ENCODE measurements around the gene IGSF9. TPM values are rescaled to one million over a fixed set of nuclear protein-coding genes. Genes with fewer than 3 reads are reported as not detected.

Gene IGSF9
- total and polyA plus RNA-seq, 2 of the 13 experiments (the other 11 are each of a cell fraction or from before 2014, with no cell fraction given), result 0.03 TPM; not detected in 1

DNA sequence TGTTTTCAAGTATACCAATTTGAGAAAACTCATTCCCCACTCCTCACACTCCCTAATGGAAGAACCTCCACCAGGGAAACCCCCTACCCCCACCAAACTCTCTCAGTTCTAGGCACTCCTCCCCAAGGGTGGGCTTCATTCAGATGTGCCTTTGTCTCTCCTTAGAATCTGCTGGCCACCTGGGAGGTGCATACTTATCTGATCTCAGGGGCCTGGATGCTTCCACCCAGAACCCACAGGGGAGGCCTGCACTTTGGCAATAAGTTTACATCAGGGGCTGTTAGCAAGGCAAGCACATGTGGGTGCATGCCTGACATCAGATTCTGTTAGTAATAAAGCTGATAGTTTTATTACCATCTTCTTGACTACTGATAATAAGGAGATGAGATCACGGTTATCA, 41.1 kb upstream of the IGSF9 start:
- H3K4me2 ChIP-seq (ENCODE audit: low read depth, low read length), result no peak overlapping the region
- ChIA-PET POLR2A (no interaction called here), CTCF (ENCODE audit: low intra/inter-chr PET ratio, low total read pairs) (no interaction called here)
- FAIRE-seq (no peak), ATAC-seq (no peak), DNase-seq (ENCODE audit: low spot score) (no peak)
- WGBS (ENCODE audit: low lambda C conversion rate), result 0% methylated on average over 1 of the region's 1 CpG
- TF ChIP-seq, protein P1, sequence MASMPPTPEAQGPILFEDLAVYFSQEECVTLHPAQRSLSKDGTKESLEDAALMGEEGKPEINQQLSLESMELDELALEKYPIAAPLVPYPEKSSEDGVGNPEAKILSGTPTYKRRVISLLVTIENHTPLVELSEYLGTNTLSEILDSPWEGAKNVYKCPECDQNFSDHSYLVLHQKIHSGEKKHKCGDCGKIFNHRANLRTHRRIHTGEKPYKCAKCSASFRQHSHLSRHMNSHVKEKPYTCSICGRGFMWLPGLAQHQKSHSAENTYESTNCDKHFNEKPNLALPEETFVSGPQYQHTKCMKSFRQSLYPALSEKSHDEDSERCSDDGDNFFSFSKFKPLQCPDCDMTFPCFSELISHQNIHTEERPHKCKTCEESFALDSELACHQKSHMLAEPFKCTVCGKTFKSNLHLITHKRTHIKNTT (CRISPR knock-in tag; IDR thresholded peaks at IDR 0.05), result no peak
- TF ChIP-seq U2AF2 (IDR thresholded peaks at IDR 0.05; ENCODE audit: low read depth, low read length), result no peak
- no peak for TF ChIP-seq ZNF552 (CRISPR knock-in tag; IDR thresholded peaks at IDR 0.05; ENCODE audit: borderline replicate concordance)
- TF ChIP-seq LCORL (IDR thresholded peaks at IDR 0.05), result no peak
- no peak for TF ChIP-seq LCORL (CRISPR knock-in tag; IDR thresholded peaks at IDR 0.05)
- TF ChIP-seq, protein P2, sequence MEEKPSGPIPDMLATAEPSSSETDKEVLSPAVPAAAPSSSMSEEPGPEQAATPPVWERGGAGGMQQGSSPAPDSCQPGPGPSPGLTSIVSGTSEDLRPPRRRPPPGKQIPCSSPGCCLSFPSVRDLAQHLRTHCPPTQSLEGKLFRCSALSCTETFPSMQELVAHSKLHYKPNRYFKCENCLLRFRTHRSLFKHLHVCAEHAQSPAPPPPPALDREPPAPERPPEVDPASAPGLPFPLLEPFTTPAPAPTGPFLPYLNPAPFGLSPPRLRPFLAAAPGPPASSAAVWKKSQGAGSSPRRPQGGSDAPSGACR (CRISPR knock-in tag; IDR thresholded peaks at IDR 0.05), result no peak
- TF ChIP-seq, protein P3, sequence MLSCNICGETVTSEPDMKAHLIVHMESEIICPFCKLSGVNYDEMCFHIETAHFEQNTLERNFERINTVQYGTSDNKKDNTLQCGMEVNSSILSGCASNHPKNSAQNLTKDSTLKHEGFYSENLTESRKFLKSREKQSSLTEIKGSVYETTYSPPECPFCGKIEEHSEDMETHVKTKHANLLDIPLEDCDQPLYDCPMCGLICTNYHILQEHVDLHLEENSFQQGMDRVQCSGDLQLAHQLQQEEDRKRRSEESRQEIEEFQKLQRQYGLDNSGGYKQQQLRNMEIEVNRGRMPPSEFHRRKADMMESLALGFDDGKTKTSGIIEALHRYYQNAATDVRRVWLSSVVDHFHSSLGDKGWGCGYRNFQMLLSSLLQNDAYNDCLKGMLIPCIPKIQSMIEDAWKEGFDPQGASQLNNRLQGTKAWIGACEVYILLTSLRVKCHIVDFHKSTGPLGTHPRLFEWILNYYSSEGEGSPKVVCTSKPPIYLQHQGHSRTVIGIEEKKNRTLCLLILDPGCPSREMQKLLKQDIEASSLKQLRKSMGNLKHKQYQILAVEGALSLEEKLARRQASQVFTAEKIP (CRISPR knock-in tag; IDR thresholded peaks at IDR 0.05; ENCODE audit: borderline replicate concordance), result no peak
- TF ChIP-seq KLF9 (CRISPR knock-in tag; IDR thresholded peaks at IDR 0.05; ENCODE audit: low read depth), result no peak
- TF ChIP-seq ZNF816 (CRISPR knock-in tag; IDR thresholded peaks at IDR 0.05; ENCODE audit: borderline replicate concordance), result no peak
- TF ChIP-seq, protein P4, sequence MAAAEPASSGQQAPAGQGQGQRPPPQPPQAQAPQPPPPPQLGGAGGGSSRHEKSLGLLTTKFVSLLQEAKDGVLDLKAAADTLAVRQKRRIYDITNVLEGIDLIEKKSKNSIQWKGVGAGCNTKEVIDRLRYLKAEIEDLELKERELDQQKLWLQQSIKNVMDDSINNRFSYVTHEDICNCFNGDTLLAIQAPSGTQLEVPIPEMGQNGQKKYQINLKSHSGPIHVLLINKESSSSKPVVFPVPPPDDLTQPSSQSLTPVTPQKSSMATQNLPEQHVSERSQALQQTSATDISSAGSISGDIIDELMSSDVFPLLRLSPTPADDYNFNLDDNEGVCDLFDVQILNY (CRISPR knock-in tag; conservative IDR thresholded peaks at IDR 0.05), result no peak
- TF ChIP-seq SCMH1 (CRISPR knock-in tag; IDR thresholded peaks at IDR 0.05; ENCODE audit: borderline replicate concordance), result no peak
- TF ChIP-seq ZSCAN21 (CRISPR knock-in tag; IDR thresholded peaks at IDR 0.05; ENCODE audit: borderline replicate concordance), result no peak
- TF ChIP-seq SRY (CRISPR knock-in tag; IDR thresholded peaks at IDR 0.05), result no peak
- no peak for TF ChIP-seq ZNF878 (CRISPR knock-in tag; IDR thresholded peaks at IDR 0.05)
- TF ChIP-seq MYNN (CRISPR knock-in tag; IDR thresholded peaks at IDR 0.05; ENCODE audit: low read depth), result no peak
- TF ChIP-seq HMG20B (CRISPR knock-in tag; conservative IDR thresholded peaks at IDR 0.05), result no peak
- TF ChIP-seq PHF8 (CRISPR knock-in tag; IDR thresholded peaks at IDR 0.05), result no peak
- TF ChIP-seq RFX5 (IDR thresholded peaks at IDR 0.05; ENCODE audit: low read depth, low read length), result no peak
- TF ChIP-seq, protein P5, sequence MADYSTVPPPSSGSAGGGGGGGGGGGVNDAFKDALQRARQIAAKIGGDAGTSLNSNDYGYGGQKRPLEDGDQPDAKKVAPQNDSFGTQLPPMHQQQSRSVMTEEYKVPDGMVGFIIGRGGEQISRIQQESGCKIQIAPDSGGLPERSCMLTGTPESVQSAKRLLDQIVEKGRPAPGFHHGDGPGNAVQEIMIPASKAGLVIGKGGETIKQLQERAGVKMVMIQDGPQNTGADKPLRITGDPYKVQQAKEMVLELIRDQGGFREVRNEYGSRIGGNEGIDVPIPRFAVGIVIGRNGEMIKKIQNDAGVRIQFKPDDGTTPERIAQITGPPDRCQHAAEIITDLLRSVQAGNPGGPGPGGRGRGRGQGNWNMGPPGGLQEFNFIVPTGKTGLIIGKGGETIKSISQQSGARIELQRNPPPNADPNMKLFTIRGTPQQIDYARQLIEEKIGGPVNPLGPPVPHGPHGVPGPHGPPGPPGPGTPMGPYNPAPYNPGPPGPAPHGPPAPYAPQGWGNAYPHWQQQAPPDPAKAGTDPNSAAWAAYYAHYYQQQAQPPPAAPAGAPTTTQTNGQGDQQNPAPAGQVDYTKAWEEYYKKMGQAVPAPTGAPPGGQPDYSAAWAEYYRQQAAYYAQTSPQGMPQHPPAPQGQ (CRISPR knock-in tag; IDR thresholded peaks at IDR 0.05; ENCODE audit: borderline replicate concordance), result no peak
- no peak overlapping the region for H3K9ac ChIP-seq (ENCODE audit: insufficient read depth, low read depth, low read length)
- no peaks in the 10 kb centered on the region for H3K9me3 ChIP-seq (ENCODE audit: low read length)
- no TSS peak for BruUV-seq (replicated peaks)
- H2AFZ ChIP-seq (ENCODE audit: low read length), result no peak overlapping the region
- no peaks in the 10 kb centered on the region for H3K79me2 ChIP-seq (ENCODE audit: insufficient read depth, low read length)
- intact Hi-C loops (cut with micrococcal nuclease; ENCODE audit: unreplicated experiment), result no loop called here
- H3K4me3 ChIP-seq (replicated peaks in 1 of 3; ENCODE audit: insufficient read depth in 1 of 3, low read depth in 2 of 3, low read length in 3 of 3), result no peak overlapping the region
- H3K36me3 ChIP-seq (replicated peaks in 1 of 2; ENCODE audit: control insufficient read depth in 1 of 2, insufficient read depth in 2 of 2, low read length in 2 of 2), result no peaks in the 10 kb centered on the region
- in situ Hi-C loops (cut with HindIII; ENCODE audit: extremely low pct_ligation_motif_present, low pct_unique_long_range_greater_than_20kb), result no loop called here
- H4K20me1 ChIP-seq (ENCODE audit: insufficient read depth, low read length), result no peaks in the 10 kb centered on the region
- peaks cover 6% of the 10 kb centered on the region; the same call in 1 of the 2 replicates for H3K4me1 ChIP-seq (ENCODE audit: insufficient read depth, low read length)
- no peak overlapping the region for H3K27ac ChIP-seq (ENCODE audit: extremely low read length, insufficient read depth, low read length)
- peaks cover 0 to 5% of the 10 kb centered on the region in 2 experiments; a peak in 3 of 5 replicates for H3K27me3 ChIP-seq (ENCODE audit: control insufficient read depth in 1 of 2, insufficient read depth in 2 of 2, low read length in 2 of 2)
